ENCODE results near the gene DOCK4.

DOCK4 gene

GRCh38 chr7:112053737-112054069, 152.5 kb downstream of the DOCK4 start:
- DNase-seq (ENCODE audit: low read depth in 1 of 2, low spot score in 1 of 2) = no peak

- no peak for DNase-seq (ENCODE audit: low read depth in 1 of 2, low spot score in 1 of 2)
Observed at GRCh38 chr7:112052993-112053736, 153.0 kb downstream of the DOCK4 start.

- no peak for DNase-seq (ENCODE audit: low read depth in 1 of 2, low spot score in 1 of 2)
Observed at GRCh38 chr7:112052498-112052897, 153.7 kb downstream of the DOCK4 start.

- no peak for DNase-seq (ENCODE audit: low read depth in 1 of 2, low spot score in 1 of 2)
Observed at GRCh38 chr7:112050250-112050881, 155.8 kb downstream of the DOCK4 start.

- DNase-seq (ENCODE audit: low read depth in 1 of 2, low spot score in 1 of 2) = no peak
Observed at GRCh38 chr7:112049555-112050249, 156.5 kb downstream of the DOCK4 start.

GRCh38 chr7:112047421-112047820, 158.8 kb downstream of the DOCK4 start:
- DNase-seq (ENCODE audit: low read depth in 1 of 2, low spot score in 1 of 2) = no peak

- DNase-seq (ENCODE audit: low read depth in 1 of 2, low spot score in 1 of 2) = no peak
Observed at GRCh38 chr7:112045222-112045621, 161.0 kb downstream of the DOCK4 start.

GRCh38 chr7:112042631-112043030, 163.6 kb downstream of the DOCK4 start:
- no peak for DNase-seq (ENCODE audit: low read depth in 1 of 2, low spot score in 1 of 2)

GRCh38 chr7:112038353-112038752, 167.8 kb downstream of the DOCK4 start:
- DNase-seq (ENCODE audit: low read depth in 1 of 2, low spot score in 1 of 2) = no peak

- no peak for DNase-seq (ENCODE audit: low read depth in 1 of 2, low spot score in 1 of 2)
Observed at GRCh38 chr7:112036071-112036470, 170.1 kb downstream of the DOCK4 start.

GRCh38 chr7:112031689-112032088, 174.5 kb downstream of the DOCK4 start:
- DNase-seq (ENCODE audit: low read depth in 1 of 2, low spot score in 1 of 2) = no peak

- no peak for DNase-seq (ENCODE audit: low read depth in 1 of 2, low spot score in 1 of 2)
Observed at GRCh38 chr7:112025556-112025955, 180.6 kb downstream of the DOCK4 start.

- no peak for DNase-seq (ENCODE audit: low read depth in 1 of 2, low spot score in 1 of 2)
Observed at GRCh38 chr7:112023786-112024185, 182.4 kb downstream of the DOCK4 start.

GRCh38 chr7:112023282-112023681, 182.9 kb downstream of the DOCK4 start:
- DNase-seq (ENCODE audit: low read depth in 1 of 2, low spot score in 1 of 2) = no peak

- no peak for DNase-seq (ENCODE audit: low read depth in 1 of 2, low spot score in 1 of 2)
Observed at GRCh38 chr7:112022128-112022527, 184.1 kb downstream of the DOCK4 start.

- DNase-seq (ENCODE audit: low read depth in 1 of 2, low spot score in 1 of 2) = no peak
Observed at GRCh38 chr7:112021379-112022044, 184.7 kb downstream of the DOCK4 start.

- no peak for DNase-seq (ENCODE audit: low read depth in 1 of 2, low spot score in 1 of 2)
Observed at GRCh38 chr7:112020800-112021199, 185.4 kb downstream of the DOCK4 start.

GRCh38 chr7:112019932-112020331, 186.3 kb downstream of the DOCK4 start:
- DNase-seq (ENCODE audit: low read depth in 1 of 2, low spot score in 1 of 2) = no peak

GRCh38 chr7:112018305-112019030, 187.7 kb downstream of the DOCK4 start:
- DNase-seq (ENCODE audit: low read depth in 1 of 2, low spot score in 1 of 2) = no peak

- no peak for DNase-seq (ENCODE audit: low read depth in 1 of 2, low spot score in 1 of 2)
Observed at GRCh38 chr7:112015146-112015545, 191.1 kb downstream of the DOCK4 start.

GRCh38 chr7:112014347-112014746, 191.9 kb downstream of the DOCK4 start:
- DNase-seq (ENCODE audit: low read depth in 1 of 2, low spot score in 1 of 2) = no peak

Data from activated T-helper 1 cell treated with anti-CD3 and anti-CD28 coated beads, Interleukin-2, amount 50 U/mL, for 16 hours (primary cell).